GM12878 (cell line): Measurements from ENCODE around the gene FGD5. TPM values are rescaled to one million over a fixed set of nuclear protein-coding genes. Genes with fewer than 3 reads are reported as not detected.

Experiments
- ATAC-seq: fragments of 200-7000 bp; cut with Tn5 transposase; 3 replicates; pipeline ENCODE4 v1.9.1; 2020; ENCODE audit warnings: mild to moderate bottlenecking, moderate library complexity
- BruUV-seq: library from RNA; stranded (reverse); fragments of 400-500 nt; replicated peaks from 2 replicates; lab custom pipeline; 2021; lab: Mats Ljungman, UMichigan
- CTCF ChIA-PET: fragments of 300-600 bp; sonication (Branson Sonifier 250); formaldehyde crosslinking; extraction: SDS; loops from one replicate; lab custom pipeline; 2021; ENCODE audit warnings: inconsistent platforms; lab: Yijun Ruan, JAX
- POLR2A ChIA-PET: fragments of 350-600 bp; formaldehyde crosslinking; extraction: SDS; loops from one replicate; lab custom pipeline; 2021; ENCODE audit warnings: inconsistent platforms; lab: Charles Lee
- RAD21 ChIA-PET: fragments of 300-600 bp; sonication (Branson Sonifier 250); formaldehyde crosslinking; loops from one replicate; lab custom pipeline; 2023; ENCODE audit warnings: antibody characterized with exemption; ENCODE audit not compliant: unreplicated experiment; lab: Charles Lee
- SMC1A ChIA-PET: fragments of 300-600 bp; sonication (Branson Sonifier 250); formaldehyde crosslinking; loops from one replicate; lab custom pipeline; 2023; ENCODE audit not compliant: unreplicated experiment, uncharacterized antibody; lab: Charles Lee
- DNase-seq: peaks from one replicate; pipeline ENCODE4 v3.0.0-alpha.2; 2011; ENCODE audit warnings: low read depth, low spot score
- FAIRE-seq: peaks from 3 replicates; lab custom pipeline; 2011; peaks lifted over from hg19 to GRCh38; lab: Jason Lieb, UNC
- H2AFZ ChIP-seq: 2 replicates; pipeline ENCODE4 v1.6.0; 2011; ENCODE audit warnings: low read depth, low read length, control low read depth; ENCODE audit not compliant: control insufficient read depth
- H3K27ac ChIP-seq: 2 replicates; pipeline ENCODE4 v1.5.1; 2011; ENCODE audit warnings: control low read depth; ENCODE audit not compliant: control insufficient read depth, insufficient read depth
- H3K27me3 ChIP-seq, 2 experiments: replicated peaks in 1 of 2; 2 replicates each; pipeline versions ENCODE4 v1.6.0 to v1.6.1; 2011; ENCODE audit warnings: low read length in 1 of 2; ENCODE audit not compliant: control insufficient read depth in 2 of 2, insufficient read depth in 2 of 2
- H3K36me3 ChIP-seq, 2 experiments: 2 replicates each; pipeline ENCODE4 v1.5.1; 2011; ENCODE audit warnings: low read length in 1 of 2; ENCODE audit not compliant: control insufficient read depth in 2 of 2, insufficient read depth in 2 of 2
- H3K4me1 ChIP-seq: 2 replicates; pipeline ENCODE4 v1.6.1; 2011; ENCODE audit warnings: mild to moderate bottlenecking, low read length, moderate library complexity, mixed read lengths; ENCODE audit not compliant: control insufficient read depth, insufficient read depth
- H3K4me2 ChIP-seq: 2 replicates; pipeline ENCODE4 v1.6.0; 2011; ENCODE audit warnings: control low read depth; ENCODE audit not compliant: control insufficient read depth, insufficient read depth
- H3K4me3 ChIP-seq: fragments of 200-600 bp; sonication (generic); 2 replicates; pipeline ENCODE4 v1.5.1; 2016
- H3K79me2 ChIP-seq: 2 replicates; pipeline ENCODE4 v1.6.0; 2011; ENCODE audit warnings: low read length; ENCODE audit not compliant: control insufficient read depth, insufficient read depth
- H3K9ac ChIP-seq: 2 replicates; pipeline ENCODE4 v1.8.0; 2011; ENCODE audit warnings: low read length, control low read depth, mixed read lengths; ENCODE audit not compliant: control insufficient read depth, insufficient read depth
- H3K9me3 ChIP-seq: replicated peaks from 3 replicates; pipeline ENCODE4 v1.5.1; 2011; ENCODE audit warnings: mild to moderate bottlenecking, low read length; ENCODE audit not compliant: control insufficient read depth, insufficient read depth
- H4K20me1 ChIP-seq: 2 replicates; pipeline ENCODE4 v1.6.0; 2011; ENCODE audit not compliant: control insufficient read depth, insufficient read depth
- BMI1 ChIP-seq: fragments of 450-650 bp; IDR thresholded peaks from 2 replicates; pipeline ENCODE4 v1.6.1; 2016; ENCODE audit warnings: mild to moderate bottlenecking, moderate library complexity, borderline replicate concordance
- HDAC6 ChIP-seq: fragments of 200-600 bp; sonication (generic); IDR thresholded peaks from one replicate; pipeline ENCODE4 v1.8.0; 2017; ENCODE audit warnings: antibody characterized with exemption; ENCODE audit not compliant: unreplicated experiment
- JUND ChIP-seq: IDR thresholded peaks from 2 replicates; pipeline ENCODE4 v1.6.1; 2012; ENCODE audit warnings: low read depth, mild to moderate bottlenecking, low read length, improper control_type of control experiment, moderate library complexity
- MXI1 ChIP-seq: fragments of 150-350 bp; IDR thresholded peaks from 2 replicates; pipeline ENCODE4 v1.6.1; 2011; ENCODE audit warnings: low read depth, mild to moderate bottlenecking, inconsistent platforms, low read length, improper control_type of control experiment
- RAD21 ChIP-seq: IDR thresholded peaks from 2 replicates; pipeline ENCODE4 v1.6.1; 2011; ENCODE audit warnings: mild to moderate bottlenecking, low read depth, low read length, moderate library complexity; ENCODE audit not compliant: insufficient read depth
- TAF1 ChIP-seq: IDR thresholded peaks from 2 replicates; pipeline ENCODE4 v1.6.1; 2011; ENCODE audit warnings: mild to moderate bottlenecking, low read depth, low read length, borderline replicate concordance
- TBL1XR1 ChIP-seq: IDR thresholded peaks from 2 replicates; pipeline ENCODE4 v1.6.1; 2012; ENCODE audit warnings: low read depth, low read length, improper control_type of control experiment
- TCF7 ChIP-seq: IDR thresholded peaks from 2 replicates; pipeline ENCODE4 v1.6.1; 2014; ENCODE audit warnings: antibody characterized with exemption, borderline replicate concordance
- ZNF24 ChIP-seq: fragments of 450-650 bp; IDR thresholded peaks from 2 replicates; pipeline ENCODE4 v1.6.1; 2017; ENCODE audit warnings: antibody characterized with exemption, mild to moderate bottlenecking
- WGBS: methylation state at CpG from one replicate; pipeline ENCODE4 v1.1.6; 2016; ENCODE audit warnings: low lambda C conversion rate; ENCODE audit not compliant: insufficient replicate concordance, insufficient coverage; ENCODE audit errors: missing lambda C conversion rate; 5-methylcytosine and 5-hydroxymethylcytosine counted together
- in situ Hi-C: fragments of 300-500 bp; cut with MboI; formaldehyde crosslinking; loops from 9 replicates; pipeline ENCODE4 v1.14.3; 2018; ENCODE audit warnings: mixed read lengths
- intact Hi-C: fragments of 100-400 bp; cut with micrococcal nuclease; formaldehyde crosslinking; loops from one replicate; pipeline ENCODE4 v1.14.2; 2022; ENCODE audit not compliant: unreplicated experiment
- polyA plus RNA-seq, 11 experiments: library from polyadenylated mRNA; depleted of rRNA in 4 of 11; unstranded in 6 of 11; stranded (reverse) in 5 of 11; fragments of >200 nt; fragmentation: Nextera tagmentation in 4 of 11; fragmentation: Illumina TruSeq in 1 of 11; extraction: Ambion mirVana in 4 of 11; extraction: Trizol in 1 of 11; gene quantifications; 1 replicate in 1 of 11; 2 replicates in 10 of 11; pipeline versions ENCODE4 v1.2.1 to v1.2.3, GENCODE V29; 2011 to 2016; ENCODE audit warnings: inconsistent platforms in 2 of 11, missing spikeins in 2 of 11, low read depth in 1 of 11
- total RNA-seq, 4 experiments: library from RNA; depleted of rRNA in 3 of 4; stranded (reverse); fragments of >200 nt in 3 of 4; fragmentation: Illumina TruSeq in 1 of 4; extraction: Trizol in 1 of 4; gene quantifications; 2 replicates each; pipeline versions ENCODE4 v1.2.1 to v1.2.3, GENCODE V29; 2013 to 2021
- TF ChIP-seq, protein P1 (sequence below): IDR thresholded peaks from 2 replicates; pipeline ENCODE4 v1.6.1; 2012; ENCODE audit warnings: low read depth, low read length, improper control_type of control experiment
- TF ChIP-seq, protein P2 (sequence below): fragments of 450-650 bp; IDR thresholded peaks from 2 replicates; pipeline ENCODE4 v1.6.1; 2018; ENCODE audit warnings: borderline replicate concordance, mild to moderate bottlenecking; ENCODE audit not compliant: partially characterized antibody

FGD5 gene
- total and polyA plus RNA-seq, 10 of the 15 experiments (the other 5 are each of a cell fraction or from before 2014, with no cell fraction given), result 0.03 to 0.13 (median 0.11) TPM; not detected in 3

DNA sequence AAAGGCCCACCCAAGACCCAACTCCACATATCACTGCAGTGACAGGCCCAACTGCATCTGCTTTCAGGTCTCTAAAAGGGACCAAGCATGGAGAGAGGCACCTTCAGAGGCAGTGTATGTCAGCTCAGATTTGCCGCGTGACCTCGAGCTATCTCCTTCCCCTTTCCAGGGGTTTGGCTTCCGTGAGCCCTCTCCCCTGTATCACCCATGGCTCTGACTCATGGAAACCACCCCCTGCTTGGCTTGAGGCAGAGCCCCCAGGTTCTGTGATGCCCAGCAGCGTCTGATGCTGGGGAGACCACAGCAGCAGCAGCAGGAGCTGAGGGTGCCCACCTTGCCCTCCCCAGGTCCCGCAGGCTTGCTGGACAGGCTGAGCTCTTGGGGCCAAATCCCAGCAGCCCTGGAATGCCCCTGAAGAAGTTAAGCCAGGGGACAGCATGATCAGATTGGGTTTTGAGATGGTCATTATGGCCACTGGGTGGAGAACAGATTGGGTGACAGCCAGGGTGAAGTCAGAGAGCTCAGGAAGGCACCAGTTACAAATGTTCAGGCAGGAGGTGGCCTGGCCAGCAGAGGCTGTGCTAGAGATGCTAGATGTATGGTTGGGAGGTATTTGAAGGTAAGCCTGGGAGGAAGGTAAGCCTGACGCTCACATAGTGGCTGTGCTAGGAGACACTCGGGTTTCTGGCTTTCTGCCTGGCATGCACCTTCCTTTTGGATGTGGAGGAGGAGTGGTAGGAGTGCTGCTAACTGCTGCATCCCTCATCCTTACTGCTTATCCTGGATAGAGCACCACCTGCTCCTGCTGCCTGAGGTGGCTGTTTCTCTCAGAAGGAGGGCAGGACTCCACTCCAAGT lies 42.9 kb downstream of the FGD5 start:
- H3K27me3 ChIP-seq, result peaks cover 0 to 3% of the 10 kb centered on the region in 2 experiments; a peak in 2 of 4 replicates
- H3K27ac ChIP-seq, result no peak overlapping the region
- intact Hi-C loops, result no loop called here
- H3K4me2 ChIP-seq, result no peak overlapping the region
- H2AFZ ChIP-seq, result no peak overlapping the region
- no peaks in the 10 kb centered on the region for H4K20me1 ChIP-seq
- BruUV-seq, result no TSS peak
- ChIA-PET RAD21 (interaction anchor here (0.6 kb wide), 1 partner anchor 189 kb away, joined by 4 read pairs; no protein-coding TSS in a partner anchor), CTCF (interaction anchor here (1.3 to 2.0 kb wide), 2 partner anchors 12 to 60 kb away, joined by 4 to 7 read pairs; no protein-coding TSS in a partner anchor), POLR2A (no interaction called here), SMC1A (interaction anchor here (1.5 kb wide), 1 partner anchor 71 kb away, joined by 5 read pairs; no protein-coding TSS in a partner anchor)
- no peak overlapping the region for H3K4me3 ChIP-seq
- no peak overlapping the region for H3K9ac ChIP-seq
- FAIRE-seq (no peak), ATAC-seq (no peak), DNase-seq (no peak)
- H3K36me3 ChIP-seq, result no peaks in the 10 kb centered on the region
- in situ Hi-C loops, result no loop called here
- whole genome bisulfite sequencing, result 32% methylated on average over 8 of the region's 8 CpGs
- H3K79me2 ChIP-seq, result no peaks in the 10 kb centered on the region
- no peaks in the 10 kb centered on the region for H3K4me1 ChIP-seq
- TF ChIP-seq TCF7, result no peak
- no peak for TF ChIP-seq ZNF24
- TF ChIP-seq TBL1XR1, result no peak
- TF ChIP-seq, protein P1, sequence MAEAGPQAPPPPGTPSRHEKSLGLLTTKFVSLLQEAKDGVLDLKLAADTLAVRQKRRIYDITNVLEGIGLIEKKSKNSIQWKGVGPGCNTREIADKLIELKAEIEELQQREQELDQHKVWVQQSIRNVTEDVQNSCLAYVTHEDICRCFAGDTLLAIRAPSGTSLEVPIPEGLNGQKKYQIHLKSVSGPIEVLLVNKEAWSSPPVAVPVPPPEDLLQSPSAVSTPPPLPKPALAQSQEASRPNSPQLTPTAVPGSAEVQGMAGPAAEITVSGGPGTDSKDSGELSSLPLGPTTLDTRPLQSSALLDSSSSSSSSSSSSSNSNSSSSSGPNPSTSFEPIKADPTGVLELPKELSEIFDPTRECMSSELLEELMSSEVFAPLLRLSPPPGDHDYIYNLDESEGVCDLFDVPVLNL, result no peak
- TF ChIP-seq BMI1, result no peak
- TF ChIP-seq TAF1, result no peak
- TF ChIP-seq, protein P2, sequence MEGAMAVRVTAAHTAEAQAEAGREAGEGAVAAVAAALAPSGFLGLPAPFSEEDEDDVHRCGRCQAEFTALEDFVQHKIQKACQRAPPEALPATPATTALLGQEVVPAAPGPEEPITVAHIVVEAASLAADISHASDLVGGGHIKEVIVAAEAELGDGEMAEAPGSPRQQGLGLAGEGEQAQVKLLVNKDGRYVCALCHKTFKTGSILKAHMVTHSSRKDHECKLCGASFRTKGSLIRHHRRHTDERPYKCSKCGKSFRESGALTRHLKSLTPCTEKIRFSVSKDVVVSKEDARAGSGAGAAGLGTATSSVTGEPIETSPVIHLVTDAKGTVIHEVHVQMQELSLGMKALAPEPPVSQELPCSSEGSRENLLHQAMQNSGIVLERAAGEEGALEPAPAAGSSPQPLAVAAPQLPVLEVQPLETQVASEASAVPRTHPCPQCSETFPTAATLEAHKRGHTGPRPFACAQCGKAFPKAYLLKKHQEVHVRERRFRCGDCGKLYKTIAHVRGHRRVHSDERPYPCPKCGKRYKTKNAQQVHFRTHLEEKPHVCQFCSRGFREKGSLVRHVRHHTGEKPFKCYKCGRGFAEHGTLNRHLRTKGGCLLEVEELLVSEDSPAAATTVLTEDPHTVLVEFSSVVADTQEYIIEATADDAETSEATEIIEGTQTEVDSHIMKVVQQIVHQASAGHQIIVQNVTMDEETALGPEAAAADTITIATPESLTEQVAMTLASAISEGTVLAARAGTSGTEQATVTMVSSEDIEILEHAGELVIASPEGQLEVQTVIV, result no peak
- no peak for TF ChIP-seq MXI1
- TF ChIP-seq RAD21, result no peak
- TF ChIP-seq JUND, result no peak
- no peak for TF ChIP-seq HDAC6
- no peaks in the 10 kb centered on the region for H3K9me3 ChIP-seq
